Stromal cell of bone marrow (primary cell): ENCODE data around the gene GNPAT.
A peak's percentile ranks its signal among the peaks of the same experiment; 100 is the strongest.
"Not testable (repeated sequence)": the region's sequence is repeated elsewhere in the genome, so short reads cannot be mapped to it uniquely, and the experiment has no call there.

ENCODE experiments used
- DNase-seq: peaks from one replicate; pipeline ENCODE4 v3.0.0-alpha.2; 2012; ENCODE audit warnings: low read depth

Gene GNPAT

GRCh38 chr1:231240883-231241735 is at the start of gene GNPAT:
TSS of gene GNPAT (plus strand) at chr1:231241212. CDS start at chr1:231241379, 167 bp downstream.
- DNase-seq, result peak; percentile 73

GRCh38 chr1:231192620-231193163 is 48.3 kb upstream of the GNPAT start:
- DNase-seq, result no peak

GRCh38 chr1:231193710-231194340 is 47.2 kb upstream of the GNPAT start:
- DNase-seq, result no peak

DNA sequence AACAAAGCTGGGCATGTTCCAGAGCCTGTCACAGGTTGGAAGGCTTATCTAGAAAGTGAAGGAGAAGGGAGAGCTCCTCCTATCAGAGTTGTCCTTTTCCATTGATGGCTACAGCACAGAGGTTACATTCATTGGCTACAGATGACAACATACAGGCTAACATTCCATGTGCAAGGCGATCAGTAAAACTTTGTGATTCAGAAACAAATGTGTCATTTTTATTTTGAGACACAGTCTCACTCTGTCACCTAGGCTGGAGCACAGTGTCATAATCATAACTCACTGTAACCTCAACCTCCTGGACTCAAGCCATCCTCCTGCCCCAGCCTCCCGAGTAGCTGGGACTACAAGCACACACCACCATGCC is 46.6 kb upstream of the GNPAT start:
- no peak for DNase-seq

- DNase-seq, result no peak
Measured at GRCh38 chr1:231194843-231195516, 46.0 kb upstream of the GNPAT start.

DNA sequence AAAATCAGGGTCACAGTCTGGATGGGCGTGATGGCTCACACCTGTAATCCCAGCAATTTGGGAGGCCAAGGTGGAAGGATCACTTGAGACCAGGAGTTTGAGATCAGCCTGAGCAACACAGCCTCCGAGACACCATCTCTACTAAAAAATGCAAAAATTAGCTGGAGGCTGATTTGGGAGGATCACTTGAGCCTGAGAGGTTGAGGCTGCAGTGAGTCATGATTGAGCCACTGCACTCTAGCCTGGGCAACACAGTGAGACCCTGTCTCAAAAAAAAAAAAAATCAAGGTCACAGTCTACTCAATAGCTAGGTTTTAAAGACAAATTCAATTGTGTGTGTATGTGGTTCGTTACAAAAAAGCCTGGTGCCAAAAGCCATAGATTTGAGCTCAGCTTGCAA is 44.7 kb upstream of the GNPAT start:
- no peak for DNase-seq

GRCh38 chr1:231196728-231197127 is 44.3 kb upstream of the GNPAT start:
- no peak for DNase-seq

DNA sequence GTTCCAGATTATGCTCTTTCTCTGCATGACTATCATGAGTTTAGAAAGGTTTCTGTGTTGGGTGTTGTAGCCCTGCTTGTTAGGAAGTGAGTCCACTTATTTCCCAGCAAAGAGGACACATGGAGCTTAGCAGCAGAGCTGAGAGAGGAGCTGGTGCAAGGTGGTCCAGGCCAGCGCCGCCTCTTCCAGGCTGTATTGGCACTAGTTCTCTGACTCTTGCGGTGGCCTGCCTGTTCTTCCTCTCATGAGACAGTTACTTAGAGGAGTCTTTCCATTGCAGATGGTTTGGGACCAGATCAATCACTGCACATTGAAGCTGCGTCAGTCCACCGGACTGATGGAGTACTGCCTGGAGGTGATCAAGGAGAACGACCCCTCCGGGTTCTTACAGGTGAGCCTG is 41.1 kb upstream of the GNPAT start:
- no peak for DNase-seq

DNA sequence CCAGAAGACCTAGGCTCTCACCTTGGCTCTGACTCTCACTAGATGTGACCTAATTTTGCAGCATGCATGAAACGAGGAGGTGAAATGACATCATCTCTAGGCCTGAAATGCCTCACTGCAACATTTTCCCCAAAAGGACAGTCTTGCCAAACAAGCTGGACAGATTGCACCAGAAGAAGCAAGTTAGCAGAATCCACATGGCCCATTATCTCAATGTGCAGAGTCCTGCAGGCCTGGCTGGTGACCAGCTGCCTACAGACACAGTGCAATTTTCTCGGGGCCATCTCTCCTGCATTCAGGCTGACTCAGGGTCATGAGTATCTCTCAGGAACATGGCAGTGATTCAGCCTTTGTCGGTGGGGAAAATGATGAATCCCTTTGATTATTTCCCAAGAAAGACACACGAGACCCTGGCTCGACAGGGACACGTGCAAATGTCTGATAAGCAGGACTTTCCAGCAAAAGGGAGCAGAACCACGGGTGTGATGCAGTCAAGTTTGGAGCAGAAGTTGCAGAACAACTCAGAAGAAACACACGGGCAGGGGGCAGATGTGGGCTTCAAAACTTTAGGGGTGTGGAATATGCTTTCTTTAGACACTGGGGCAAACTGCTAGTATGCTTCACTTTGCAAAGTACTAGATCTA is 40.5 kb upstream of the GNPAT start:
- DNase-seq, result peak; percentile 17

DNA sequence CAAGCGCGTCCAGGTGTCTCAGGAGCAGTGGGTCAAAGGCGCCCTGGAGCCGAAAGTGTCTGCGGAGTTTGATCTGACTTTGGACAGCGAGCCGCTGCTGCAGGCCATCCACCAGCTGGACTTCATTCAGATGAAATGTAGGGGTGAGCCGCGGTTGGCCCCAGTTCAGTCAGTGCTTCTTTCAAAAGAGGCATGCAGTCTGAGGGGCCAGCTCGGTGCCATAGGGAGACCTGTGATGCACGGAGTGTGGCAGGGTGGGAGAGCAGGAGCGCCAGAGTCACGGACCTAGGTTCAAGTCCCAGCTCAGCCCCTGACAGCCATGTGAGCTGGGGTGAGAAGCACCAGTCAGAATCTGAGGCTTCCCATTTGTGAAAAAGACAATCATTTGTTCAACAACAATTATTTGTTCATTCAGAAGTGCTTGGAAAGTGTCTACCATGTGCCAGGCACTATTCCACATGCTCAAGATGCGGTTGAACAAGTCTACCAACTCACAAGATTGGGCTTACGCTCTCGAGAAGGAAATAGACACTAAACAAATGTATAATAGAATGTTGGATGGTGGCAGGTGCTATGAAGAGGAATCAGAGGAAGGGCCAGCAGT is 39.5 kb upstream of the GNPAT start:
- DNase-seq, result no peak

GRCh38 chr1:231201979-231202633 is 38.9 kb upstream of the GNPAT start:
- DNase-seq, result no peak

DNA sequence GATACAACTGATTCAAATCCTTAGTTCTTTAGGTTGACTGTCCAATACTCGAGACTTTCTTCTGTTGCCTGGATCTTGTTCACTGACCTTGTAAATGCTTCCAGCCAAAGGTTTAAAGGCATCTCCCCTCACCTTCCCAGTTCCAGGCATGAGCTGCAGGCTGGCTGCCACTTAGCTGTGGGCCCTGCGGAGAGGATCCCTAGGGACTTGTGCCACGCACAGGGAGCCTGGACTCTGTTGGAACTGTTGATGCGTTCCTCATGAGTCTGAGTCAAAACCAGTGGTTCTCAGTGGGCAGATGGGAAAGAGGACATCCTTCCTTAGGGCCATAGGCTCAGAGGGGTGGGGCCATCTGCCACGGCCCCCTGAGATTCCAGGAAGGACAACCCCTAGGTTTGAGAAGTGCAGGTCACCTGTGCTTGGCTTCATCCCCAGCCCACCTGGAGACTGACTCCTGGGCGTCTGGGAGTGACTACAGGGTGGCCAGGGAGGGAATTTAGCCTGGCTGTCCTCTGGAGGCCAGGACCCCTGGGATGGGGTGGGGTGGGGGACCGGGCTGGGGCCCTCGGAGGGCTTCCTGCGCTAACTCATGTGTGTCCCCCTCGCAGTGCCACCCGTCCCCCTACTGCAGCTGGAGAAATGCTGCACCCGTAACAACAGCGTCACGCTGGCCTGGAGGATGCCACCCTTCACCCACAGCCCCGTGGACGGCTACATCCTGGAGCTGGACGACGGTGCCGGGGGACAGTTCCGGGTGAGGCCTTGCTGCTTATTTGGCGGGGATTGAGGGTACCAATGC is 37.6 kb upstream of the GNPAT start:
- no peak for DNase-seq

DNA sequence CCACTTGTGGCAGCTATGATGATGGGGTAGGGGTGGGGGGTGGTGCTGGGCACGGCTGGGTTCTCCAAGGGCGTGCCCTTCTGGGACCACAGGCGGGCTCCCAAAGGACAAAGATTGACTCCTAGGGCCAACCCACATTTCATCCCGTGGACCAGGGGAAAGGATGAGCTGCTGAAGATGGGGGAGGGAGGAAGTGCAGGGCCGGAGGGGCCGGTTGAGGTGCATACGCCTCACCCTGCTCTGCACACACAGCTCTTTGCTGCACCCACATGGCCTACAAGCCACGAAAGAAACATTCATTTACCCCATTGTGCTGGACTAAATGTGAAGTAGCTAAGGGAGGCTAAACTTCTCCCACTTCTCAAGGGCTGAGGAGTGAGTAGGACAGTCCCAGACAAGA is 34.2 kb upstream of the GNPAT start:
- no peak for DNase-seq

GRCh38 chr1:231207437-231207836 is 33.6 kb upstream of the GNPAT start:
- no peak for DNase-seq

DNA sequence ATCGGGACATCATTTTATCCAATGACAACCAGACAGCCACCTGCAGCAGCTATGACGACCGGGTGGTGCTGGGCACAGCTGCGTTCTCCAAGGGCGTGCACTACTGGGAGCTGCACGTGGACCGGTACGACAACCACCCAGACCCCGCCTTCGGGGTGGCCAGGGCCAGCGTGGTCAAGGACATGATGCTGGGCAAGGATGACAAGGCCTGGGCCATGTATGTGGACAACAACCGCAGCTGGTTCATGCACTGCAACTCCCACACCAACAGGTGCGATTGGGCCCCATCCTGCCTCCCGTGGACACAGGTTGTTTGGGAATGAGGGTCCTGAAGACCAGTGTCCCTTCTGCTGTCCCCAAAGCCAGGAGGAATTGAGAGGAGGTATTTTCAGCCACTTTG is 32.0 kb upstream of the GNPAT start:
- DNase-seq, result no peak

- no peak for DNase-seq
Measured at GRCh38 chr1:231209531-231209930, 31.5 kb upstream of the GNPAT start.

DNA sequence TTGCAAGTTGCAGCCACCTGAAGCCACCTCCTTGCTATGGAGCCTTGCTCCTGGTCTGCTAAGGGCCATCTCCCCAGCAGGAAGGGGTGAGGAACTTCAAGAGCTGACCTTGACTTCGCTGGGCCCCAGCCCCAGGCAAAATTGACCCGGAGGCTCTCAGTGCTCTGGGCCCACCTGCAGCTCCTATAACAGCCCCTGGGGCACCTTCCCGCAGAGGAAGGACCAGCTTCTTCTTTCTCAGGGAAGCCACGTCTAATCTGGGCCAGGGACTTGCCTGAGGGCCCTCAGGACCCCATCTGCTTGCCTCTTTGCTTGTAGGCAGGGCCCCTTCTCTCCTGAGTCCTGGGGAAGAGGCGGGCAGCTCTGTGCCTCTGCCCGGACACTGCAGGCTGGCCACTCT is 30.9 kb upstream of the GNPAT start:
- no peak for DNase-seq

DNA sequence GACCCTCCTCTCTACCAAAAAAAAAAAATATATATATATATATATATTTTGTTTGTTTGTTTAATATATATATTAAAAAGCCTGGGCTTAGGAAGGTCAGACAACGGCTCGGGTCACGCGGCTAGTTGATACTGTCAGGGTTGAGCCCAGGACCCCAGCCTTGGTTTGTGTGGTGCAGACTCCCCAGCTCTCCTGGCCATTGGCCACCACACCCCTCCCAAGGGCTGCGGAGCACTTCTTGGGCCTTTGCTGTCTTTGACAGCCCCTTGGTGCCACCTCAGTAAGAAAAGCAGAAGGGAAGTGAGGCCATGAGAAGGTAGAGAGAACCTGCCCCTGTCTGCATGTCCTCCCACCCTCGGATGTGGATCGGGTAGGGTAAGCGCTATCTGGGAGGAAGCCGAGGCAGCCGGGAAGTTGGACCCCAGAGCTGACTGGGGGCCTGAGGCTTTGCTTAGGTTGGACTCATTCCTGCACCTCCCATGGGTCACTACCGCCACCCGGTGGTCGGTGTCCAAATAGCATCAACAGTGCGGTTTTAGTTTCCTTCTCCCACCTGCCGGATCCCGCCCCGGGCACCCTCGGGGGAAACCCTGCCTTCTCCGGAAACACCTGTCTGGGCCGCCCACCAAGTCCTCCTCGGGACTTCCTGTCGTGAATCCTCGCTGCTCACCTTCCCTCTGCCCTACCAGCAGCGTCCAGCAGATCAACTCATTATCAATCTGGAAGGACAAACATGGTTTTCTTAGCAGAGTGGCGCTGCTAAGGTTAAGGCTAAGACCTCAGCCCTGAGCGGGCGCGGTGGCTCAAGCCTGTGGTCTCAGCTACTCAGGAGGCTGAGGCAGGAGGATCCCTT is 29.8 kb upstream of the GNPAT start:
- peak; percentile 16 for DNase-seq

GRCh38 chr1:231212301-231212700 is 28.7 kb upstream of the GNPAT start:
- DNase-seq, result not testable (repeated sequence)
